ENCODE measurements around the gene EDC3.
"Not testable (repeated sequence)": the region's sequence is repeated elsewhere in the genome, so short reads cannot be mapped to it uniquely, and the experiment has no call there.

The EDC3 gene

GRCh38 chr15:74646480-74646879 lies 49.3 kb downstream of the EDC3 start:
- no peak for DNase-seq

- no peak for DNase-seq
These were observed 52.1 kb downstream of the EDC3 start for GRCh38 chr15:74643665-74644204.

- no peak for DNase-seq
These were observed 52.8 kb downstream of the EDC3 start for GRCh38 chr15:74642734-74643664.

- no peak for DNase-seq
These were observed 53.5 kb downstream of the EDC3 start for GRCh38 chr15:74642348-74642733.

- DNase-seq: no peak
These were observed 54.7 kb downstream of the EDC3 start for GRCh38 chr15:74641151-74641550.

GRCh38 chr15:74636984-74637383 lies 58.8 kb downstream of the EDC3 start:
- DNase-seq: no peak

GRCh38 chr15:74635228-74635627 lies 60.6 kb downstream of the EDC3 start:
- DNase-seq: no peak

GRCh38 chr15:74633781-74634180 lies 62.0 kb downstream of the EDC3 start:
- DNase-seq: no peak

GRCh38 chr15:74632601-74633000 lies 63.2 kb downstream of the EDC3 start:
- no peak for DNase-seq

- peak; percentile 68 for DNase-seq
These were observed 63.8 kb downstream of the EDC3 start for GRCh38 chr15:74631935-74632560.

- no peak for DNase-seq
These were observed 64.4 kb downstream of the EDC3 start for GRCh38 chr15:74631408-74631807.

- no peak for DNase-seq
These were observed 64.8 kb downstream of the EDC3 start for GRCh38 chr15:74631087-74631385.

GRCh38 chr15:74630284-74631086 lies 65.3 kb downstream of the EDC3 start:
- no peak for DNase-seq

- not testable (repeated sequence) for DNase-seq
These were observed 66.1 kb downstream of the EDC3 start for GRCh38 chr15:74629696-74630095.

- no peak for DNase-seq
These were observed 66.9 kb downstream of the EDC3 start for GRCh38 chr15:74628949-74629348.

GRCh38 chr15:74628199-74628598 lies 67.6 kb downstream of the EDC3 start:
- DNase-seq: no peak

GRCh38 chr15:74627766-74628165 lies 68.1 kb downstream of the EDC3 start:
- no peak for DNase-seq

- DNase-seq: no peak
These were observed 68.8 kb downstream of the EDC3 start for GRCh38 chr15:74626752-74627692.

- no peak for DNase-seq
These were observed 69.5 kb downstream of the EDC3 start for GRCh38 chr15:74626336-74626735.

GRCh38 chr15:74625693-74626092 lies 70.1 kb downstream of the EDC3 start:
- no peak for DNase-seq

- no peak for DNase-seq
These were observed 71.7 kb downstream of the EDC3 start for GRCh38 chr15:74624020-74624602.

GRCh38 chr15:74622758-74623157 lies 73.1 kb downstream of the EDC3 start:
- no peak for DNase-seq

Data from left hindlimb (tissue), 1 donor.